CD14-positive monocyte (primary cell): Measurements from ENCODE around the gene GABRA1. TPM values are rescaled to one million over a fixed set of nuclear protein-coding genes. Genes with fewer than 3 reads are reported as not detected.

ENCODE experiments used
- DNase-seq, 3 donors: peaks; one replicate each; pipeline ENCODE4 v3.0.0-alpha.2; 2011 to 2022
- H2AFZ ChIP-seq: 2 replicates; pipeline ENCODE4 v1.6.0; 2012; ENCODE audit warnings: mild to moderate bottlenecking, low read depth, low read length, inconsistent platforms; ENCODE audit not compliant: insufficient read depth, poor library complexity, severe bottlenecking
- H3K27ac ChIP-seq, 2 donors: 1 replicate in 1 of 2; 2 replicates in 1 of 2; pipeline ENCODE4 v1.5.1; 2012 to 2013; ENCODE audit warnings: low read length in 2 of 2, control low read depth in 1 of 2, inconsistent platforms in 1 of 2, low read depth in 1 of 2, mild to moderate bottlenecking in 1 of 2
- H3K27me3 ChIP-seq, 2 donors: one replicate each; pipeline versions ENCODE4 v1.6.0 to v1.6.1; 2011 to 2013; ENCODE audit warnings: low read length in 2 of 2; ENCODE audit not compliant: control insufficient read depth in 2 of 2, insufficient read depth in 2 of 2
- H3K36me3 ChIP-seq, 2 donors: replicated peaks in 1 of 2; 1 replicate in 1 of 2; 2 replicates in 1 of 2; pipeline versions ENCODE4 v1.5.1 to v1.6.1; 2012 to 2013; ENCODE audit warnings: low read length in 2 of 2, control low read depth in 1 of 2, inconsistent platforms in 1 of 2, mild to moderate bottlenecking in 1 of 2; ENCODE audit not compliant: insufficient read depth in 2 of 2, control insufficient read depth in 1 of 2
- H3K4me1 ChIP-seq, 2 donors: 1 replicate in 1 of 2; 2 replicates in 1 of 2; pipeline versions ENCODE4 v1.5.1 to v1.6.1; 2012 to 2013; ENCODE audit warnings: low read length in 2 of 2, control low read depth in 1 of 2, inconsistent platforms in 1 of 2, mild to moderate bottlenecking in 1 of 2, moderate library complexity in 1 of 2; ENCODE audit not compliant: insufficient read depth in 2 of 2, control insufficient read depth in 1 of 2
- H3K4me2 ChIP-seq: replicated peaks from 2 replicates; pipeline ENCODE3; 2012; ENCODE audit warnings: low read length, moderate library complexity, mild to moderate bottlenecking; ENCODE audit not compliant: poor library complexity, severe bottlenecking; ENCODE audit errors: extremely low read depth
- H3K4me3 ChIP-seq, 3 experiments: fragments of 200-600 bp in 1 of 3; sonication (generic) in 1 of 3; replicated peaks in 1 of 3; 1 replicate in 2 of 3; 2 replicates in 1 of 3; pipeline ENCODE4 v1.5.1; 2011 to 2013; ENCODE audit warnings: low read length in 3 of 3, mild to moderate bottlenecking in 3 of 3, control low read depth in 2 of 3, low read depth in 2 of 3, inconsistent platforms in 1 of 3, moderate library complexity in 1 of 3
- H3K79me2 ChIP-seq: 2 replicates; pipeline ENCODE4 v1.6.0; 2012; ENCODE audit warnings: mild to moderate bottlenecking, control low read depth, inconsistent platforms, low read length, moderate library complexity; ENCODE audit not compliant: insufficient read depth
- H3K9ac ChIP-seq: 2 replicates; pipeline ENCODE4 v1.6.0; 2017; ENCODE audit warnings: low read length, mild to moderate bottlenecking; ENCODE audit not compliant: insufficient read depth, poor library complexity, severe bottlenecking
- H3K9me3 ChIP-seq, 2 donors: replicated peaks in 1 of 2; 1 replicate in 1 of 2; 2 replicates in 1 of 2; pipeline versions ENCODE4 v1.5.1 to v1.6.1; 2012 to 2013; ENCODE audit warnings: low read length in 2 of 2, control low read depth in 1 of 2; ENCODE audit not compliant: control insufficient read depth in 1 of 2, insufficient read depth in 1 of 2
- H4K20me1 ChIP-seq: 2 replicates; pipeline ENCODE4 v1.6.0; 2012; ENCODE audit warnings: mild to moderate bottlenecking, low read length, control low read depth, moderate library complexity; ENCODE audit not compliant: insufficient read depth
- H3K27ac Mint-ChIP-seq, 7 donors: one replicate each; pipeline ENCODE4 v1.8.0; 2020; ENCODE audit warnings: mild to moderate bottlenecking in 7 of 7, mixed read lengths in 7 of 7, moderate library complexity in 6 of 7, inconsistent platforms in 2 of 7
- H3K27me3 Mint-ChIP-seq, 3 donors: one replicate each; pipeline ENCODE4 v1.8.0; 2021 to 2022; ENCODE audit warnings: low read depth in 3 of 3, mild to moderate bottlenecking in 3 of 3, mixed read lengths in 3 of 3, moderate library complexity in 3 of 3, inconsistent platforms in 1 of 3
- H3K36me3 Mint-ChIP-seq, 2 donors: one replicate each; pipeline ENCODE4 v1.8.0; 2020; ENCODE audit warnings: mixed read lengths in 2 of 2, inconsistent platforms in 1 of 2, mild to moderate bottlenecking in 1 of 2
- H3K4me1 Mint-ChIP-seq: one replicate; pipeline ENCODE4 v1.8.0; 2020; ENCODE audit warnings: mild to moderate bottlenecking, mixed read lengths
- H3K4me3 Mint-ChIP-seq, 2 donors: one replicate each; pipeline ENCODE4 v1.8.0; 2020; ENCODE audit warnings: mild to moderate bottlenecking in 2 of 2, mixed read lengths in 2 of 2, moderate library complexity in 1 of 2
- H3K9me3 Mint-ChIP-seq, 7 donors: one replicate each; pipeline ENCODE4 v1.8.0; 2020 to 2022; ENCODE audit warnings: mixed read lengths in 7 of 7, mild to moderate bottlenecking in 6 of 7, moderate library complexity in 6 of 7, inconsistent platforms in 2 of 7
- WGBS: methylation state at CpG from one replicate; pipeline ENCODE4 v1.1.5; 2013; ENCODE audit warnings: missing lambda C conversion rate; ENCODE audit not compliant: insufficient coverage; 5-methylcytosine and 5-hydroxymethylcytosine counted together
- intact Hi-C, 2 donors: fragments of 100-400 bp; cut with micrococcal nuclease; formaldehyde crosslinking; loops; one replicate each; pipeline versions ENCODE4 v1.15.0 to v1.15.1; 2023
- polyA plus RNA-seq, 3 donors: library from polyadenylated mRNA; depleted of rRNA in 1 of 3; unstranded in 2 of 3; stranded (reverse) in 1 of 3; fragments of 300-500 nt in 2 of 3; fragments of >200 nt in 1 of 3; fragmentation: Illumina TruSeq in 2 of 3; gene quantifications; 1 replicate in 2 of 3; 2 replicates in 1 of 3; pipeline ENCODE4 v1.2.3, GENCODE V29; 2012 to 2021
- TF ChIP-seq, protein P1 (sequence below): fragments of 200-600 bp; IDR thresholded peaks from one replicate; pipeline ENCODE4 v1.8.0; 2022; ENCODE audit warnings: antibody characterized with exemption, mild to moderate bottlenecking

GABRA1 gene
- polyA plus RNA-seq, 3 donors = not detected

- no peaks in the 10 kb centered on the region for H3K27me3 ChIP-seq
- no peaks in the 10 kb centered on the region for H3K27me3 Mint-ChIP-seq
- H3K4me1 ChIP-seq = no peaks in the 10 kb centered on the region
- no peaks in the 10 kb centered on the region for H4K20me1 ChIP-seq
- H3K9me3 ChIP-seq = no peaks in the 10 kb centered on the region
- H3K79me2 ChIP-seq = no peaks in the 10 kb centered on the region
- H3K27ac ChIP-seq = no peak overlapping the region
- H3K4me3 ChIP-seq = no peak overlapping the region
- H3K36me3 ChIP-seq = no peaks in the 10 kb centered on the region
- H3K4me3 Mint-ChIP-seq = no peak overlapping the region
- intact Hi-C loops = no loop called here
- H3K27ac Mint-ChIP-seq = no peak overlapping the region
- no peak overlapping the region for H2AFZ ChIP-seq
- no peak for DNase-seq
- no peak overlapping the region for H3K4me2 ChIP-seq
- TF ChIP-seq, protein P1, sequence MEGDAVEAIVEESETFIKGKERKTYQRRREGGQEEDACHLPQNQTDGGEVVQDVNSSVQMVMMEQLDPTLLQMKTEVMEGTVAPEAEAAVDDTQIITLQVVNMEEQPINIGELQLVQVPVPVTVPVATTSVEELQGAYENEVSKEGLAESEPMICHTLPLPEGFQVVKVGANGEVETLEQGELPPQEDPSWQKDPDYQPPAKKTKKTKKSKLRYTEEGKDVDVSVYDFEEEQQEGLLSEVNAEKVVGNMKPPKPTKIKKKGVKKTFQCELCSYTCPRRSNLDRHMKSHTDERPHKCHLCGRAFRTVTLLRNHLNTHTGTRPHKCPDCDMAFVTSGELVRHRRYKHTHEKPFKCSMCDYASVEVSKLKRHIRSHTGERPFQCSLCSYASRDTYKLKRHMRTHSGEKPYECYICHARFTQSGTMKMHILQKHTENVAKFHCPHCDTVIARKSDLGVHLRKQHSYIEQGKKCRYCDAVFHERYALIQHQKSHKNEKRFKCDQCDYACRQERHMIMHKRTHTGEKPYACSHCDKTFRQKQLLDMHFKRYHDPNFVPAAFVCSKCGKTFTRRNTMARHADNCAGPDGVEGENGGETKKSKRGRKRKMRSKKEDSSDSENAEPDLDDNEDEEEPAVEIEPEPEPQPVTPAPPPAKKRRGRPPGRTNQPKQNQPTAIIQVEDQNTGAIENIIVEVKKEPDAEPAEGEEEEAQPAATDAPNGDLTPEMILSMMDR = no peak
- no peaks in the 10 kb centered on the region for H3K4me1 Mint-ChIP-seq
- H3K9me3 Mint-ChIP-seq = peaks cover 0 to 5% (median 0%) of the 10 kb centered on the region in 7 donors
- no peaks in the 10 kb centered on the region for H3K36me3 Mint-ChIP-seq
- no peak overlapping the region for H3K9ac ChIP-seq
Observed at GRCh38 chr5:161899590-161899989, 51.7 kb downstream of the GABRA1 start.

- WGBS = no CpG with 5 or more reads among the region's 1 CpG
- H4K20me1 ChIP-seq = no peaks in the 10 kb centered on the region
- H3K4me1 ChIP-seq = no peaks in the 10 kb centered on the region
- H3K27ac ChIP-seq = no peak overlapping the region
- no peak overlapping the region for H3K4me3 ChIP-seq
- H3K9me3 ChIP-seq = no peaks in the 10 kb centered on the region
- H3K36me3 Mint-ChIP-seq = no peaks in the 10 kb centered on the region
- TF ChIP-seq, protein P1 = no peak
- DNase-seq = no peak
- no peak overlapping the region for H3K4me2 ChIP-seq
- H3K4me1 Mint-ChIP-seq = no peaks in the 10 kb centered on the region
- H3K4me3 Mint-ChIP-seq = no peak overlapping the region
- H3K9me3 Mint-ChIP-seq = peaks cover 0 to 5% (median 1%) of the 10 kb centered on the region in 7 donors
- intact Hi-C loops = no loop called here
- H3K27me3 ChIP-seq = no peaks in the 10 kb centered on the region
- no peaks in the 10 kb centered on the region for H3K36me3 ChIP-seq
- H2AFZ ChIP-seq = no peak overlapping the region
- H3K9ac ChIP-seq = no peak overlapping the region
- no peaks in the 10 kb centered on the region for H3K79me2 ChIP-seq
- H3K27ac Mint-ChIP-seq = no peak overlapping the region
- no peaks in the 10 kb centered on the region for H3K27me3 Mint-ChIP-seq
Observed at GRCh38 chr5:161900981-161901380, 53.1 kb downstream of the GABRA1 start.
